Gastroesophageal sphincter (tissue), 3 donors: ENCODE data around the gene MIPEP.

Source experiments
- CTCF ChIP-seq, 4 experiments: fragments of 200-600 bp in 2 of 4; fragments of 450-650 bp in 2 of 4; sonication (generic) in 1 of 4; IDR thresholded peaks; one replicate each; pipeline ENCODE4 v1.5.1; 2017 to 2019; ENCODE audit warnings: antibody characterized with exemption in 4 of 4, mild to moderate bottlenecking in 2 of 4, moderate library complexity in 2 of 4
- EP300 ChIP-seq: sonication (generic); formaldehyde crosslinking; IDR thresholded peaks from one replicate; pipeline ENCODE4 v1.6.1; 2017; ENCODE audit warnings: antibody characterized with exemption, mild to moderate bottlenecking
- POLR2A ChIP-seq, 2 donors: fragments of 450-650 bp; IDR thresholded peaks; one replicate each; pipeline ENCODE4 v1.6.1; 2017; ENCODE audit warnings: antibody characterized with exemption in 2 of 2, mild to moderate bottlenecking in 2 of 2, moderate library complexity in 1 of 2
- POLR2AphosphoS5 ChIP-seq: sonication (generic); formaldehyde crosslinking; IDR thresholded peaks from one replicate; pipeline ENCODE4 v1.6.1; 2017; ENCODE audit warnings: antibody characterized with exemption

GRCh38 chr13:23695196-23695595, 194.0 kb downstream of the MIPEP start:
- TF ChIP-seq CTCF (IDR thresholded peaks at IDR 0.05), result no peak
- TF ChIP-seq POLR2A (IDR thresholded peaks at IDR 0.05), result no peak
- no peak for TF ChIP-seq EP300
- no peak for TF ChIP-seq POLR2AphosphoS5
